ENCODE data around the gene SMAD7.

DNA sequence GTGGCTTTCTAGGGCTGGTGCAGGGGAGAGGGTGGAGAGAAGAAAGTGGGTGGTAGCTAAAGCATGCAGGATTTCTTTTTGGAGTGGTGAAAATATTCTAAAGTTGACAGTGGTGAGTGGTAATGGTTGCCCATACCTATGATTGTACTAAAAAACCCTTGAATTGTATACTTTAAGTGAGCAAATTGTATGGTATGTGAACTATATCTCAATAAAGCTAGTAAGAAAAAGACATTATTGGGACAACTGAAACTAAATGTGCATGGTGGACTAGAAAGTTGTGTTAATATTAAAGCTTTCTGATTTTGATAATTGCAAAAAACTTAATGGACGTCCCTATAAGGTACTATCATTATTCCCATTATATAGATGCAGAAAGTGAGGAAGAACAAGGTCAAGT lies 50.3 kb downstream of the SMAD7 start:
- TF ChIP-seq, protein P1, sequence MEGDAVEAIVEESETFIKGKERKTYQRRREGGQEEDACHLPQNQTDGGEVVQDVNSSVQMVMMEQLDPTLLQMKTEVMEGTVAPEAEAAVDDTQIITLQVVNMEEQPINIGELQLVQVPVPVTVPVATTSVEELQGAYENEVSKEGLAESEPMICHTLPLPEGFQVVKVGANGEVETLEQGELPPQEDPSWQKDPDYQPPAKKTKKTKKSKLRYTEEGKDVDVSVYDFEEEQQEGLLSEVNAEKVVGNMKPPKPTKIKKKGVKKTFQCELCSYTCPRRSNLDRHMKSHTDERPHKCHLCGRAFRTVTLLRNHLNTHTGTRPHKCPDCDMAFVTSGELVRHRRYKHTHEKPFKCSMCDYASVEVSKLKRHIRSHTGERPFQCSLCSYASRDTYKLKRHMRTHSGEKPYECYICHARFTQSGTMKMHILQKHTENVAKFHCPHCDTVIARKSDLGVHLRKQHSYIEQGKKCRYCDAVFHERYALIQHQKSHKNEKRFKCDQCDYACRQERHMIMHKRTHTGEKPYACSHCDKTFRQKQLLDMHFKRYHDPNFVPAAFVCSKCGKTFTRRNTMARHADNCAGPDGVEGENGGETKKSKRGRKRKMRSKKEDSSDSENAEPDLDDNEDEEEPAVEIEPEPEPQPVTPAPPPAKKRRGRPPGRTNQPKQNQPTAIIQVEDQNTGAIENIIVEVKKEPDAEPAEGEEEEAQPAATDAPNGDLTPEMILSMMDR (IDR thresholded peaks at IDR 0.05): no peak
- no peak for TF ChIP-seq POLR2A (IDR thresholded peaks at IDR 0.05)
- TF ChIP-seq POLR2AphosphoS5 (IDR thresholded peaks at IDR 0.05): no peak
- TF ChIP-seq EP300 (IDR thresholded peaks at IDR 0.05): no peak
